RPMI7951 (cell line): ENCODE results near the gene DIDO1. TPM values are rescaled to one million over a fixed set of nuclear protein-coding genes. Genes with fewer than 3 reads are reported as not detected.

Experiments used
- DNase-seq: peaks from one replicate; pipeline ENCODE4 v3.0.0-alpha.2; 2012; ENCODE audit warnings: low read depth
- total RNA-seq: library from RNA; depleted of rRNA; stranded (reverse); fragments of >200 nt; shearing (Covaris generic); gene quantifications from 2 replicates; pipeline ENCODE4 v1.2.3, GENCODE V29; 2014

DIDO1 gene
- total RNA-seq, 1 experiment from 2014 or later = 30.0 TPM

DNA sequence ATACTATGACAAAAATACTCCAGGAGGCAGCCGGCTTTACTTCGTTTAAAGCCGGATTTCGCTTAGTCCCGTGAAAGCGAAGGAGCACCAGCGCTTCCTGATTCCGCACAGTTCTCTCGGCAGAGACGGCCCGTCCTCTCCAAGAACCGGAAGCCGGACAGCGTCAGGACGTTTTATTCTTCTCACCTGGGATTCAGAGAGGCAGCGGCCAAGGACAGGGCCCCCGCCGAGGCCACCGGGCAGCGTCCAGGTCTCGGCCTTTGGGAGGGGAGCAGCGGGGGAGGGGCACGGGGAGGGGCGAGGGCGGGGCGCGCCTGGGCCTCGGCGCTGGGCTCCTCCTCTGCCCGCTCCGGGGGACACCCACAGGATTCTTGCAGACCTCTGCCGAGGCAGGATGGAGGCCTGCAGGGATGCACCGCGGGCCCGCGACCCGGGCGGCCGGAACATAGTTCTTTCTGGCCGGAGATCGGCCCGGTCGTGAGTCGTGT, 2.8 kb upstream of the DIDO1 start:
- DNase-seq = peak; percentile 71

DNA sequence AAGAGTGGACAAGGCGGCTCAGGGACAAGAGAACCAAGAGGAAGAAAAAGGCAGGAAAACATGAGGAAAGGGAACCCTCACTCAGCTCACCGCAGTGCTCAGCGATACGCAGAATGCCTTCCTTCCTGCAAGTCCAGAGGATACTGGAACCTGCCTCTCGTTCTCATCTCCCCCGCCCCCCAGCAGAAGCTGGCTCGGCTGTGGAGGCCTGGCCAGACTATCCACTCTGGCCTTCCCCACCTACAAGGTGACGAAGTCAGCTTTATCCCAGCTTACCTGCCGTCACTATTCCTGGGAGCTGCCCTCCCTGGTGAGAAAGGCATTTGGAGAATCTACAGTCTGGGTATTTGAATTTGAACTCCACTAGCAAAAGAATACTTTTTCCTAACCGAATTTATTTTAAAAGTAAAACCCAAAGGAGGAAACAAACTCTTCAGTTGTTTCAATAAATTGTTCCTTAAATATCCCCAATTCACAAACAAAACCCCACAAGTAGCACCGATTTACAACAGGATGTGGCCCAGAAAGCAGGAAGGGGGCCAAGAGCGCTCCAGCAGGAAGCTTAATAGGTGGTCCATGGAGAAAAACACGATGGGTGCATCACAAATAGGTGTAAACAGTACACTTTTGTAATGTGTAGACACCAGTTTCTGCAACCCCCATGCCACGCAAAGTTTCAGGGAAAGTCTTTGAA, 2.1 kb upstream of the DIDO1 start:
- no peak for DNase-seq

DNA sequence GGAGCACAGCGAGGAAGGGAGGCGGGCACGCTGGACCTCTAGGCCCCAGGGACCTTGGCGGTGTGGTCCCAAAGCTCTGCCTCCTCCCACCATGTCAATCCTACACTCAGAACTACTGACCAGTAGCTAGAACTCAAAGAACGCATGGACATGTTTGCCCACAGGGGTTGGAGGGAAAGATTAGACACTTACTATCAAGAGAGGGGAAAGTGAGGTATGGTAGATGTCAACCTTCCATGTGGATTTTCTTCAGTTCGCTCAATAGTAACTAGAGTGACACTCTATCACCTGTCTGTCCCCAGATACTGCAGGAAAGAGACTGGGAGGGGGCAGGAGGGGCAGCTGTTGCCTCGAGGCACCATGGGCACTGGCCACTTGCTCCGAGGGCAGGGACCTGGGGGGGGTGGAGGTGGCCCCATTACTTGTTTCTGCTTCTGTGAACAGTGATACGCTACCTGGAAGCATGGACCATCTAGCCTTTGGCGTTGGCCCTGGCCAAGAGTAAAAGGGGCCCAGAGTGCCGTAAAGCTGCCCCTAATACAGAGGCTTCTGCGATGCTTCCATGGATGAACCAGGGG, 912 bp upstream of the DIDO1 start:
- no peak for DNase-seq

DNA sequence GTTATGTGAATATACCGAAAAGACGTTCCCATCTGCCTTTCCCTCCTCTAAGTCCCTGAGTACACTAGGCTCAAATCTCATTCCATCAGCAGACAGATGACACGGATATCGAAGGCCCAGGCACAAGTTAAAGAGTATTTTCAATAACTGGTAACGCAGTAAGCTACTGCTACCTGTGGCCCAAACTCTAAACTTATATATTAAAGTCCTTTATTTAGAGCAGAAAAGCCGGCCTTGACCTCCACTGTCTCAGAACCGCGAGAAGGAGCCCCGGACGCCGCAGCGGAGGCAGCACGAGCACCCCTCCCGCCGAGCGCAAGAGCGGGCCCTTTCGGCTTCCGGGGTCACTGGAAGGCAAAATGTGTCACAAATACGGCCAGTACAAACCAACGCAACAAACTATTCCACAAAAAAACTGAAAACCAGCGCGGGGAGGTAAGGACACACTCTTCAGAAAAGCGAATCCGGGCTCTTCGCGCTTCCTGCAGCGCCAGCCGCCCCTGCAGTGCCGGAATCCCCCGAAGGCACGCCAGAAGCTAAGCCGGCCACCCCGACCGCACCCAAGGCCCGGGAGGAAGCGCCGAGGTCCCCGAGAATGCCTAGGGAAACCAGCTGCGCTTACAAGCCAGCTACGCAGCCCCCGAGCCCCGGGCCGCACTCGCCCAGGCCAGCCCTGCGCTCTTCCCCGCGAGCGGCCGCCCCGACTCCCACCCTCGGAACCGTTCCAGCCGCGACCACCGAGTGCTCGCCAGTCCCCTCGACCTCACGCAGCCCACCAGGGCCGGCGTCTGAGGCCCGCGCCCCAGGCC, 681 bp downstream of the DIDO1 start:
- DNase-seq = peak; percentile 44

DNA sequence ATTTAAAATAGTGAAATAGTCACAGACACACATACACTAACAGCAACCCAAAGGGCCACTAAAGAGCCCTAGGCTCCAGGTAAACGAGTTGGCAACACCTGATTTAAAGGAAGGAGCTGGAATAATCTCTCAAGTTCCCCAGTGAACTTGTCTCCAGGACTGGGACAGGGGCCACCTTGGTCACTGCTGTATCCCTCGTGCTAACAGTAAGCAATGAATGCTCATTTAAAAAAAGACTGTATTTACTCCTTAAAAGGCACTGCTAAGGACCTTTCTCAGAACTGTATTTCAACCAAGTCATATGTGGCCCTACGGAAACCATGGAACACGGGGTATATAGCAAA, 1.3 kb downstream of the DIDO1 start:
- no peak for DNase-seq

DNA sequence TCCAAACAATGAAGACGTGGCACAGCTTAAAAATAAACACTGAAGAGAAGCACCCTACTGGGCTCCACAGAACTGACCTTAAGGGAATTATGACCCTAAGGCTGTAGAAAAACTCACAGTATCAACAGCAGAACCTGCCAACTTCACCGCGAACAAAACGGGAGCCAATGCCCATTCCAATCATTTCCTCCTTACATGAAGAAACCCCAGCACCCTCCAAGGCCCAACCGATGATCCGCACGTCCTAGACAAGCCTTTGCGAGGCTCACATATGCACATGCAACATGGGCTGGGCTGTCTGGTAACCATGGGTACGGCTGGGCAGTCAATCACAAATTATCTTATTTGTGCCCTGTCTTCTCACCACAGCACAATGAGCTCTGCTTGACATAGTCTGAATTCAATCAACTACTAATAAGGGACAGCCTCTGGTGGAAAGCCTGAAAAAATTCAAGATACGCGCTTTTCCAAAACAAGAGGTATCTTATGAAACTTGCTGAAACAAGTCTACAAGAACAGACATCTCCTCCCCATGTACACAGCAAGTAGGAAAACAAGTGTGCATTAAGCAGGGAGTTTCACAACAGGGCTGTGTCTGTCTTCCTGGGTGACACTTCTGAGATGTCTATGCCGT, 1.7 kb downstream of the DIDO1 start:
- DNase-seq = peak; percentile 34

DNA sequence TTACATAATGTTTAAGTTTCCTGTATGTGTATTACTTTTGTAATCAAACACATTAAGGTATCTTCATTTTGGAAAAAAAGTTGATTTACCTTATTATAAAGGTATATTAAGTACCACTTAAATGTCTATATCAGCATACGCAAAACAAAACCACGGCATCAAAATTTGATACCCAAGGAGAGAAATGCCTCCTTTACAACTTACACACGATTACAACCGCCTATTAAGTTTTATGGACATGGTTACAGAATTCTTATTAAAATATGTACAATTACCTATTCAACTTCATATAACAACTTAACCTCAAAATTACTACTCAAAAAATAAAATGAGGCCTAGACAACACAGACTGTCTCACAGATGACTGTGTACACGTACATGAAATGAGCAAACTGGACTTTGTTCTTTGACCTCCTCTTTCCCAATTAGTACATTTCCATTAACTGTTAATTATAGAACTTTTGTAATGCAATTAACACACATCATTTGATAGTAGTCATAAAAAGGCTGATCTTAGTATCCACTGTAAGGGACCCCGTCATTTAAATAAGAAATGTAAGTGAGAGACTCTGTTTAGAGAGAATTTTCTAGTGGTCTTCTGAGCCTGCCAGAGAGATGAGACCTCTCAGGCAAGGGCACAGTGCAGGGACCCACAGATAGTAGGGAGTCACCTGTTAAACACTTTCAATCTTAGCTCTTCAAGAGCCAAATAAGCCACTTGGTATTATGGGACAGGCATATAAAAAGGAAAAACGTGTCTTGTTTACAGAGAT, 2.5 kb downstream of the DIDO1 start:
- DNase-seq = no peak

DNA sequence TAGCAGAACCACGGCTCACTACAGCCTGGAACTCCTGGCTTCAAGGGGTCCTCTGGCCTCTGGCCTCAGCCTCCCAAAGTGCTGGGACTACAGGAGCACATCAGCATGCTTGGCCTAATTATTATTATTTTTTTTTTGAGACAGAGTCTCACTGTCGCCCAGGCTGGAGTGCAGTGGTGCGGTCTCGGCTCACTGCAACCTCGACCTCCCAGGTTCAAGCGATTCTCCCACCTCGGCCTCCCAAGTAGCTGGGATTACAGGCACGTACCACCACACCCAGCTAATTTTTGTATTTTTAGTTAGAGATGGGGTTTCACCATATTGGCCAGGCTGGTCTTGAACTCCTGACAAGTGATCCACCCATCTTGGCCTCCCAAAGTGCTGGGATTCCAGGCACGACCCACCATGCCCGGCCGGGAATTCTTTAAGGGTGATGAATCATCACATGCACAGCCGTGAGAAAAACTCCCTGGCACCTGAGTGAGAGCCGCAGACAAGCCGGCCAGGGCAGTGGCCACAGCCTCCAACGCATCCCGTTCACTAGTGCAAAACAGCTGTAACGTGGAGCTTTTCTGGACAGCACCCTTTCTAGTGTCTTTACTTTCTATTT, 3.1 kb downstream of the DIDO1 start:
- DNase-seq = peak; percentile 93

DNA sequence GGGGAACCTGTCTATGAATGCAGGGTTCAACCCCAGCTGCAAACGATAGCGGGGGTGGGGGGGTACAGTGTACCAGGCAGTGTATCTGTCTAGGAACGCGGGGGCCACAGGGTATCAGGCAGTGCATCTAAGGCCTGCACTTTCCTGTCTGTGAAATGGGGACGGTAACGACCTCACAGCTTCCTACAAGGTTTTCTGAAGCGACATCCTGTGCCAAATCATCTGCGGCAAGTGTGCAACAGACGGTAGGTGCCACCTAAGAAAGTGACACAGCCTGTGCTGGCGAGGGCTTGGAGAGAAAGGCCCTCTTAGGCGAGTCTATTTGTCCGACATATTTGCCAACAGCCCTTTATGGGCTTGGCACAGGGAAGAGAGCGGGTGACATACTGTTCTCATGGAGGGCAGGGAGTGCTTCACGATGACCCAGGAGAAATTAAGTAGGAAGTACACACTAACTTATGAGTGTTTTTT, 3.8 kb downstream of the DIDO1 start:
- DNase-seq = no peak

DNA sequence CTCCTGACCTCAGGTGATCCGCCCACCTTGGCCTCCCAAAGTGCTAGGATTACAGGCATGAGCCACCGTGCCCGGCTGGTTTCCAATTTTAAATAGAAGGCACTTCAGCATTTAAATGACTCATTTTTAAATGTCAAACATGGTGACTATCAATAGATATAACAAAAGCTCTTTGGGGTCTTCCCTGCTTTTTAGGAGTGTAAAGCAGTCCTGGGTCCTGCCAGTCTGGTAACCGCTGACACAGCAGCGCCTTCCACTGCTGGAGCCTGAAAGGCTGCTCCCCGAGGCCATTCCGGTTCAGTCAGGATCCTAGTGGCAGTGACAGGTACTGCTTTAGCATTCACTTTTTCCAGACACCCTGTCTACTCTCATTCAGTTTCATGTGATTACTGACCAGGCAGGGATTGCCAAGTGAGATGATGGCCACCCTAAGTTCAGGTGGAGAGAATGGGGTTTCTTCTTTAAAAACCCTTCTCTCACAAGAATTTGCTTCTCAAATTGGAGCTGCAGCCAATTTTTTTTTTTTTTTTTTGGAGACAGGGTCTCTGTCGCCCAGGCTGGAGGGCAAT, 5.1 kb downstream of the DIDO1 start:
- peak; percentile 74 for DNase-seq

DNA sequence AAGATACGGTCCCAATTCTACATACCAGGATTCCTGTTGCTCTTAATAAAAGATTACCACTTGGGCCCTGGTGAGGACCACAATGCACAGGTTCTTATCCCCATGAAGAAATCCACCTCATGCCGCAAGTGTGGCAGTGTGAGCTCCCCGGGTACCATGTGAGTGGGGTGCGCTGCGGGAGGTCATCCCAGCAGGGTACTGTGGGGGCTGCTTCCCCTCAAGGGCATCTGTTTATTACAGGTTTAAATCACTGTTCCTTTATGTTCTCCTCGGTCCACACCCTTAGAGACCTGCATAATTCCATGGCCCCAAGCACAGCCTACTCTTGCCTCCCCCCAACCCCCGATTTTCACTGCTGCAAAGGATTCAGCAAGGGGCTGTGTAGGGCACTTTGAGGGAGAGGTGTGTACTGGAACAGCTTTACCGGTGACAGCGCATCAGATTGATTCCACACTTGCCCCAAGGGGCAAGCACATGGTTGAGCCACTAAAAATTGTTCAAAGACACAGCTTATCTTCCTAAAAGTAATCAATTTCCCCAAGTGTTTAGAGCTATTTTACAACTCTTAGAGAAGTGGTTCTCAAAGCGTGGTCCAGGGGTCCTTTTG, 6.2 kb downstream of the DIDO1 start:
- no peak for DNase-seq

DNA sequence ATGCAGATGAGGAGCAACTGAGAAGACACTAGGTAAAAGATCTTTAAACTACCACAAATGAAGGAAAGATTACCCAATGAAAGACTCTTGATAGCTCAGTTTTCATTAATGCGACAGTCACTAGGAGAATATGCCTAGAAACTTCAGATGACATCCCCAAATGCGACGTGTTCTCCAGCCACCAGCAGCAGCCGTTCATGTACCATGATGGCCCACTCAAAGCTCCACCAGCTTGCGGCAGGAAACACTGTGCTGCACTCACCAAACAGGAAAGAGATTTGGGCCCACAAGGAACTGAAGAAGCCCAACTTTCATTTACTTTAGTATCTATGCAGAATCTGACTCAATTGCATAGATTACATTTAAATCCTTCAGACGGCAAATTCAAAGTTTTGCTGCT, 7.5 kb downstream of the DIDO1 start:
- no peak for DNase-seq

DNA sequence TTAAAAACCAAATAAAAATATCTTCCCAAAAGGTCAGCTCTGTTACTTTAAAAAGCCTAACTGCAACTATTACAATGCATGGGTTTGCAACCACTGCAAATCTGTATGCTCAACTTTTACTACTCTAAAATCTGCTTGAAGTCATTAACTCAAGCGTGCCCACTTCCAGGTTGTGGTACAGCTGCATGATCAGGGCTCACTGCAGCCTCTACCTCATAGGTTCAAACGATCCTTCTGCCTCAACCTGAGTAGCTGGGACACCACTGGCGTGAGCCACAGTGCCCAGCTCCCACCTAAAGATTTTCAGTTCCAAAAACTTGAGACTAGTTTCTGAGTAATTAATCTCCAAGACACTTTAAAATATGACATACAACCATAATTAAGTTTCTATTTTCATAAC, 8.2 kb downstream of the DIDO1 start:
- no peak for DNase-seq

DNA sequence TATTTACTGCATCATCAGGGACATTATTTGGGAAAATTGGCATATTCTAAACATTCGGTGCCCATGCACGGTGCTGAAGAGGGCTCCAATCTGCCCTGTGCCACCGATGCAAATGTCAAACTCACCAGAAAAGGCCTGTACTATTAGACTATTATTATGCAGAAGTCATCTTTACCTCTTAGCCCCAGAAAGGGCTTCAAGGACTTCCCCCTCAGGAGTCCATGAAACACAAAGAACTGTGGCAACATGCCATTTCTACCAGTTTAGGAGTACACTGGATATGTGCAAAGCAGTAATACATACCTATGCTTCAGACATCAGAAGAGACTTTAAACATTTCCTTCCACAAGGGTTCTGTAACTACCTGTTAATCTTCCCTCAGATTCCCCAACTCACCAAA, 8.6 kb downstream of the DIDO1 start:
- DNase-seq = no peak

DNA sequence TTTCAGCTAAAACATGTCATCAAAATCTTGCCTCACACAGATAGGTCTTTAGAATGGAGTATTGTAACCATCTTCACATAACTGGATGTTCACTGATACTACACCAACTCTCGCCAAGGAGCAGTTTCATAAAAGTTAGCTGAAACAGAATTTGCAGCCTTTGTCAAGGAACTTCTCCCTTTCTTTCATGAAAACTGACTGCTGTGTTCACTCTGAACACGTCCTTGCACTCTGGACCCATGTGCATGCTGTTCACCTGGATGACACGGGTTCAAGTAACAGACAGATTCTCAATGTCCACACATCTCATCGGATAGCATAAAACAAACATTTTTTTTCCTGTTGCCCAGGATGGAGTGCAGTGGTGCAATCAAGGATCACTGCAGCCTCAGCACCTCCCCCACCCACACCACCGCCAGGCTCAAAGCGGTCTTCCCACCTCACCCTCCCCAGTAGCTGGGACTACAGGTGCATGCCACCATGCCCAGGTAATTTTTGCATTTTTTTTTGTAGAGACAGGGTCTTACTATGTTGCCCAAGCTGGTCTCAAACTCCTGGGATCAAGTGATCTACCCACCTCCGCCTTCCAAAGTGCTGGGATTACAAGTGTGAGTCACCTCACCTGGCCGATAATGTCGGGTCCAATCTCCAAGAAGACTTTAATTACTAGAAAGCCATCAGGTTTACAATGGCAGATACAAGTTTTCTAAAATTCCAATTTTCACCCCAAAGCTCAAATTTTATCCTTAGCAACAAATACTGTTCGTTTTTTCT, 9.4 kb downstream of the DIDO1 start:
- no peak for DNase-seq

DNA sequence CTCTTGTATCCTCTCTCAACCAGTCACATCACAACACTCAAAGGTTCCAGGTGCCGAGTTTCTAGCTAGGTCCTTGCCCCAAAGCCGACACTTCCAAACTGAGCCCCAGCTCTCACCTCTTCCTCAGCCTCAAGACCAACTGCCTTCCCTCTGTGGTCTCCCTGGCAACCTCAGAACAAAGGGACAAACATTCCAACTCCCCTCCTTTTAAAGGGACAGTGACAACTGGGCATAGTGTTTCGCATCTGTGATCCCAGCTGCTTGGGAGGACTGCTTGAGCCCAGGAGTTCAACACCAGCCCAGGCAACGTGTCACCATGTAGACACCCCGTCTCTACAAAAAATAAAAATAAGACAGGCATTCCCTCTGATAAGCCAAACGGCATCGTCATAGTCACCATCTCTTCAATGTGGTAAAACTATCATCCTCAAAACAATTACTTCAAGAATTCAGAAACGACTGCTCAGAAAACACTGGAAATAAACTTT, 11.3 kb downstream of the DIDO1 start:
- DNase-seq = peak; percentile 64

DNA sequence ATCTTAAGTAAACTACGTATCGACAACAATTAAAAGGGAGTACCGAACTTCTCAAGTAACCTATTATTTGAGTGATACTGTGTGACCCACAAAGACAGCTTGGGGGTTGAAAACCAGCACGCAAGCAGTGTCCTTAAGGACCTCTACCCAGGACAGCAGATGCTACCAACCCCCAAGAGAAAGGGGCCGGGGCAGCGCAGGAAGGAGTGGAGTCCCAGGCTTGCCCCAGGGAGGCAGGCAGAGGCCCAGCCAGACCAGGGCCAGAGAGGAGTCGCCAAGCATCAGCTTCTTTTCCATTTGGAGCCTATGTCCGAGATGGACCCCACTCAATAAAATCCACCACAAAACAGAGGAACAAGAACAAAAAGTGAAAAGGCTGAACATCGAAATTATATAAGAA, 11.9 kb downstream of the DIDO1 start:
- no peak for DNase-seq

DNA sequence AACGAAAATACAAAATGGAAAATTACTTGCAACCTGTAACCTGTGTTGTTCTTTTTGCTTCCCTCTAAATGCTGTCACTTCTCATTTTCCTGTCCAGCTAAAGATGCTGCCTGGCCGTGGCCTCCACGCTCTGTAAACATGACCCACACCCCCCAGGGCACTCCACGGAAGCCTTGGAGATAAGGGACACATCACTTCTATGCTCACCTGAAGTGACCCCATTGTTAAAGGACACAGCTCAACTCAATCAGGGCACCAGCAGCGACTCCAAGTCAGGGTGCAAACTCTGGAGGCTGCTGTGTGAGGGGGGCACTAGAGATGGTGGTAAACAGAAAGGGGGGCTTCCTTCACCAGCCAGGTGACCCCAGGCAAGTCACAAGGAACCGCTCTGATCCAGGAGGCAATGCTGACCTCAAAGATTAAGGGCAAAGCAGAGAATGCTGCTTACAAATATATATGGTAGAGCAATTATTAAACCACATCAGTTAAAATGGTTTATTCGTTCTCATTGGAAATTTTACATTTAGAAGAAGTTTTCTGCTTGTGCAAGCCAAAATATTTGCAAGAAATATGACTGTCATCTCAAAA, 13.2 kb downstream of the DIDO1 start:
- no peak for DNase-seq

DNA sequence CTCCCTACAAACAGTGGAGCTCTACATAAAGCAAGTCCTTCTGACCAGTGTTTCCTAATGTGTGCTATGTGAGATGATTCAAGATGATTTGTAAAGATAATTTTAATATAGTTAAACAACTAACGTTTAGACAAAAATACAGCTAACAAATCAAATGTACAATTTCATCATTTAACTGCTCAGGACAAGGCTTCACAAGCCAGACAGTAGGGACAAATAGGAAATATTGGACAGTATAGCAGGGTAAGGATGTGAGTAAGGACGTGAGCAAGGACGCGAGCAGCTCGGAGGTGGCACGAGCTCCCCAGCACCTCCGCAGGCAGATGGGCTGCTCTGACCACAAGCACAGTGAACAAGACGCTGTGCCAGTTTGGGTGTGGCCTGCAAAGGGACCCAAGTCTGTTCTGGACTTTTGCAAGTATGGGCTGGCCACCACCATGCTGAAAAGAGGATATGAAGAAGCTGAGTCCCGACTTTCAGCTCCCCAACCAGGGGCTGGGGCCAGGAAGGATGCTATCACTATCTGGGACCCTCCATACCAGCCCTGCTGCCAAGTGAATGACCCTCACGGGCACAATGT, 14.5 kb downstream of the DIDO1 start:
- no peak for DNase-seq
